Measurements from ENCODE around the gene HACD2. TPM values are rescaled to one million over a fixed set of nuclear protein-coding genes. Genes with fewer than 3 reads are reported as not detected.
A peak's percentile ranks its signal among the peaks of the same experiment; 100 is the strongest.
"Not testable (repeated sequence)": the region's sequence is repeated elsewhere in the genome, so short reads cannot be mapped to it uniquely, and the experiment has no call there.

Gene HACD2
- total RNA-seq, 1 donor = 30.4 TPM

- DNase-seq (ENCODE audit: low read depth) = no peak
- TF ChIP-seq, protein P1, sequence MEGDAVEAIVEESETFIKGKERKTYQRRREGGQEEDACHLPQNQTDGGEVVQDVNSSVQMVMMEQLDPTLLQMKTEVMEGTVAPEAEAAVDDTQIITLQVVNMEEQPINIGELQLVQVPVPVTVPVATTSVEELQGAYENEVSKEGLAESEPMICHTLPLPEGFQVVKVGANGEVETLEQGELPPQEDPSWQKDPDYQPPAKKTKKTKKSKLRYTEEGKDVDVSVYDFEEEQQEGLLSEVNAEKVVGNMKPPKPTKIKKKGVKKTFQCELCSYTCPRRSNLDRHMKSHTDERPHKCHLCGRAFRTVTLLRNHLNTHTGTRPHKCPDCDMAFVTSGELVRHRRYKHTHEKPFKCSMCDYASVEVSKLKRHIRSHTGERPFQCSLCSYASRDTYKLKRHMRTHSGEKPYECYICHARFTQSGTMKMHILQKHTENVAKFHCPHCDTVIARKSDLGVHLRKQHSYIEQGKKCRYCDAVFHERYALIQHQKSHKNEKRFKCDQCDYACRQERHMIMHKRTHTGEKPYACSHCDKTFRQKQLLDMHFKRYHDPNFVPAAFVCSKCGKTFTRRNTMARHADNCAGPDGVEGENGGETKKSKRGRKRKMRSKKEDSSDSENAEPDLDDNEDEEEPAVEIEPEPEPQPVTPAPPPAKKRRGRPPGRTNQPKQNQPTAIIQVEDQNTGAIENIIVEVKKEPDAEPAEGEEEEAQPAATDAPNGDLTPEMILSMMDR (IDR thresholded peaks at IDR 0.05; ENCODE audit: insufficient read depth, low read length) = no peak
- H3K4me3 ChIP-seq (ENCODE audit: low read depth, low read length) = no peak overlapping the region
Observed at GRCh38 chr3:123605789-123606234, 21.0 kb upstream of the HACD2 start.

DNA sequence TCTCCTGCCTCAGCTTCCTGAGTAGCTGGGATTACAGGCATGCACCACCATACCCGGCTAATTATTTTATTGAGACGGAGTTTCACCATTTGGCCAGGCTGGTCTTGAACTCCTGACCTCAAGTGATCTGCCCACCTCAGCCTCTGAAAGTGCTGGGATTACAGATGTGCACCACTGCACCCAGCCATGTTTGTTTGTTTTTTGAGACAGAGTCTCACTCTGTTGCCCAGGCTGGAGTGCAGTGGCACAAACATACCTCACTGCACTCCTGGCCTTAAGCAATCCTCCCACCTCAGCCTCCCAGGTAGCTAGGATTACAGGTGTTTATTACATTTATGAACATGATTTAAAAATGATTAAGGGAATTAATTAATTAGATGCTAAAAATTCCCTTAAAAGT, 18.3 kb upstream of the HACD2 start:
- H3K4me3 ChIP-seq (ENCODE audit: low read depth, low read length); DNase-seq (ENCODE audit: low read depth): not testable (repeated sequence)

GRCh38 chr3:123602325-123602724, 17.5 kb upstream of the HACD2 start:
- peak; percentile 85 for DNase-seq (ENCODE audit: low read depth)
- no peak overlapping the region for H3K4me3 ChIP-seq (ENCODE audit: low read depth, low read length)
- TF ChIP-seq, protein P1 (IDR thresholded peaks at IDR 0.05; ENCODE audit: insufficient read depth, low read length) = no peak

DNA sequence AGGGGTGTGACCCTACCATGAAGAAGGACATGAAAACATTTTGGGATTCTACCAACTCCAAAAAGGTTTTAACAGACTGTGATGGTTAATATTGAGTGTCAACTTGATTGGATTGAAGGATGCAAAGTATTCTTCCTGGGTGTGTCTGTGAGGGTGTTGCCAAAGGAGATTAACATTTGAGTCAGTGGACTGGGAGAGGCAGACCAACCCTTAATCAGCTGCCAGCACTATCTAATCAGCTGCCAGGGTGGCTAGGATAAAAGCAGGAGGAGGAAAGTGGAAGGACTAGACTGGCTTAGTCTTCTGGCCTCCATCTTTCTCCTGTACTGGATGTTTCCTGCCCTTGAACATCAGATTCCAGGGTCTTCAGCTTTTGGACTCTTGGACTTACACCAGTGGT, 16.0 kb upstream of the HACD2 start:
- H3K4me3 ChIP-seq (ENCODE audit: low read depth, low read length) = not testable (repeated sequence)
- peak; percentile 52 for DNase-seq (ENCODE audit: low read depth)

GRCh38 chr3:123597561-123597960, 12.7 kb upstream of the HACD2 start:
- TF ChIP-seq, protein P1 (IDR thresholded peaks at IDR 0.05; ENCODE audit: insufficient read depth, low read length) = no peak
- DNase-seq (ENCODE audit: low read depth) = no peak
- H3K4me3 ChIP-seq (ENCODE audit: low read depth, low read length) = no peak overlapping the region

GRCh38 chr3:123595396-123596180, 10.7 kb upstream of the HACD2 start:
- no peak for DNase-seq (ENCODE audit: low read depth)
- TF ChIP-seq, protein P1 (IDR thresholded peaks at IDR 0.05; ENCODE audit: insufficient read depth, low read length) = no peak
- H3K4me3 ChIP-seq (ENCODE audit: low read depth, low read length) = no peak overlapping the region

GRCh38 chr3:123593381-123593780, 8.5 kb upstream of the HACD2 start:
- TF ChIP-seq, protein P1 (IDR thresholded peaks at IDR 0.05; ENCODE audit: insufficient read depth, low read length) = no peak
- no peak overlapping the region for H3K4me3 ChIP-seq (ENCODE audit: low read depth, low read length)
- no peak for DNase-seq (ENCODE audit: low read depth)
